Stimulated activated CD4-positive, alpha-beta T cell treated with anti-CD3 and anti-CD28 coated beads, Interleukin-12 subunit alpha, Interleukin-12 subunit beta, amount 100 ng/mL, for 24 hours (primary cell): Measurements from ENCODE around the gene LIN7B.
"Not testable (repeated sequence)": the region's sequence is repeated elsewhere in the genome, so short reads cannot be mapped to it uniquely, and the experiment has no call there.

Experiments
- DNase-seq, 2 experiments: peaks; one replicate each; pipeline ENCODE4 v3.0.0-alpha.2; 2020; ENCODE audit warnings: low read depth in 2 of 2

LIN7B gene

DNA sequence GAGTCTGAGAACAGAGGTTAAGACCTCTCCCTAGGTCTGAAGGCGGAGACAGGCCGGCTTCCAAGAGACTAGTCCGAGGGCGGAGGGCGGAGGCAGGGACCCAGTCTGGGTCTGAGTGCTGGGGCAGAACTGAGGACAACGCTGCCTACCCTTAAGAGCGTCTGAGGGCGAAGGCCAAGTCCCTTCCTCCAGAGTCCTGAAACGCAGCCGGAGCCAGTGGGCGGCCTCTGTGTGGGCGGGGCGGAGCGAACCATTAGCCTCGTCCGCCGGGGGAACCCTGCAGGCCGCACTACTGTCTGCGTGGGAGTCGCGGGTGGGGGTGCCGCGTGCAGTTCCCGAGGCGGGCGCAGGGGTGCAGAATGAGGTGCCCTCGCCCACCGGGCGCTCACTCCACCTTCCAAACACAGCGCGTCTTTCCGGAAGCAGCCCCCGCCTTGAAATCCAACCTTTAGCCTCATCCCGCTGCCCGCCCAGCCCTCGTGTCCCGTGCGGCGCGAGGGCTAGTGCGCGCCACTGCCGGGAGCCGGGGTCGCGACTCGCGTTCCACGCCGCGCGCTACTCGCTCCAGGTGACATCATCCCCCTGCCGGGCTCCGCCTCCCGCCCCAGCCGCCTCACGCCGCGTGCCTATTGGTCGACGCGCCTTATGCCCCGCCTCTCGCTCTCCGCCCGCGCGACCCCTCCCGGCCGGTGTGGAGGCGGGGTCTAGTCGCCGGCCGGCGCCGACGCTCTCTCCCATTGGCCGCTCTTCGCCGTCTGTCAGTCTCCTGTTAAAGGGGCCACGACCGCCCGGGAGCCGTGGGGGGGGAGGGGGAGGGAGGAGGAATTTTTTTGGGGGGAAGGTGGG lies 4.6 kb downstream of the LIN7B start, which contains the start of gene C19orf73:
TSS of gene C19orf73 (minus strand) at position 579 of the 846 bp plus-strand sequence. CDS start at position 458, 121 bp downstream.
- peak; percentile 91 for DNase-seq

DNA sequence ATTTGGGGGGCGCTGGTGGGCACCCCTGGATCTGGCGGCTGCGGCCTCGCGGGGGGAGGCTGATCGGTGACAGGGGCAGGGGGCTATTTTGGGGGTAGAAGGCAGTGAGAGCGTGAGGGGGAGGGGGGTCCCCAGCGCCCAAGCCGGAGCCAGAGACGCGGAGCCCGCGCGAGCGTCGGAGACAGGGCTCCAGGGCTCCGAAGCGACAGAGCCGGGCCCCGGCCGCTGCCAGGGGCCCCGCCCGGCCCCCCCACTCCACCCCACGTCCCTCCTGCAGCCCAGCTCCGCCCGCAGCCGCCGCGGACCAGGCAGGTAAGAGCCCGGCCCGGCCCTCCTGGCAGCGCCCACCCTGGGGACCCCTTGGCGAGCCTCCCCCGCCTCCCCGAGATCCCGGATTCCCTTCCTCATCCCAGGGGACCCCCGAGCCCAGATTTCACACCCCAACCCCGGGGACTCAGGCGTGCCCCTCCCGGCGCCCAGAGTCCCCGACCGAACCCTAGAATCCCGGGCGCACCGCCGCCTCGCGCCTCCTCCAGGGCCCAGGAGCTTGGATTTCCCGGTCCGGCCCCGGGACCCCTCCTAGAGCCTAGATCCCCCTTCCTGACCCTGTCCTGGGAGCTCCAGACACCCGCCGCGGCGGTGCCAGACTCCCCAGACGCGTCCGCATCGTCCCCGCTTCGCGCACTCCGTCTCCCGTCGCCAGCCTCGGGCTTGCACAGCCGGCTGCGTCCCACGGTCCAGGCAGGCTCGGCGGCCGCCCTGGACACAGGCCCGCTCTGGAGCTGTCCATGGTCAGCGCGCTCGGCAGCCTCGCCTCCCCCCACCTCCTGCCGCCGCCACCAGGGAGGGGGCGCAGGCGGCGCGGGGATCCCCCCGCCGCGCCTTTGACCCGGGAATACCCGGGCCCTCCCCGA lies 5.5 kb downstream of the LIN7B start, which contains the start of gene PPFIA3:
TSS of gene PPFIA3 (plus strand) at position 134 of the 914 bp plus-strand sequence. CDS start 8,330 bp downstream, outside the sequence.
- DNase-seq, result no peak

DNA sequence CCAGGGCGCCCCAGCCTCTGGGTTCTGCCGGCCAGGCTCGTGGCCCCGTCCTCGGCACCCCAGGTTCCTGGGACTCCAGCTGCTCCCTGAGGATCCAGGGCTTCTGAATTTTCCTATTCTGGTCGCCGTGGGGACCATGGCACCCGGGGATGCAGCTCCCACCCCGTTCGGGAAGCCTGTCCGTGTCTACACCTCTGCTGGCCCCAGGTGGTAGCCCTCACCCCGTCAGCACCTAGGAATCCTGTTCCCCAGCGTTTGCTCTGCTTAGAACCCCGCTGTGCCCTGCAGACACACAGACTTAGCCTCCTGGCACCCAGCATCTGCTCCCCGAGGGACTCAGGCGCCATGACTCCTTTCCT lies 6.1 kb downstream of the LIN7B start:
- no peak for DNase-seq

DNA sequence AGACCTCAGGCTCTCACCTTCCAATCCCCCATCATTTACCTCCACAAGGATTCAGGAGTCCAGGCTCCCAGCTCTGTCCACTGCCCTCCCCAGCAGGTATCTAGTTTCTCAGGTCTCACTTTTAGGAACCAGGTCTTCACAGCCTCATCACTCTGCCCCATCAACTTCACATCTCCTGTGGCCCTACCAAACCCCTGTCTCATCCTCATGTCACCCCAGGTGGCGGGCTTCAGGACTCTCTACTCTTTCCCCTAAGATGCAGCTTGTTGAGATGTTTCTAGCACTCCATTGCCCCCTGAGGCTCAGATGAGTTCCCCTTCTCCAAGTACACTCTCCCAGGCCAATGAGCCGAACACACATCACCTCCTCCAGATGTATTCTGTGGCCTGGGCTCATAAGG lies 6.7 kb downstream of the LIN7B start:
- no peak for DNase-seq

DNA sequence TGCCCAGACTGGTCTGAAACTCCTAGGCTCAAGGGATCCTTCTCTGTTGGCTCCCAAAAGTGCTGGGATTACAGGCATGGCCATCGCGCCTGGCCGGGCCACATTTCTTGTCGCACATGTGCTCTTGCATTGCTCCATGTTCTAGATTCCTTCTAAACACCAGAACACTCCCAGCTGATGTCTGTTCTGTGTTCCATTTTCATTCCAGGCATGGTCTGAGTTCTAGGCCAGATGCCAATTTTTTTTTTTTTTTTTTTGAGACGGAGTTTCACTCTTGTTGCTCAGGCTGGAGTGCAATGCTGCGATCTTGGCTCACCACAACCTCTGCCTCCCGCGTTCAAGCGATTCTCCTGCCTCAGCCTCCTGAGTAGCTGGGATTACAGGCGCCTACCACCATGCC lies 7.7 kb downstream of the LIN7B start:
- not testable (repeated sequence) for DNase-seq

DNA sequence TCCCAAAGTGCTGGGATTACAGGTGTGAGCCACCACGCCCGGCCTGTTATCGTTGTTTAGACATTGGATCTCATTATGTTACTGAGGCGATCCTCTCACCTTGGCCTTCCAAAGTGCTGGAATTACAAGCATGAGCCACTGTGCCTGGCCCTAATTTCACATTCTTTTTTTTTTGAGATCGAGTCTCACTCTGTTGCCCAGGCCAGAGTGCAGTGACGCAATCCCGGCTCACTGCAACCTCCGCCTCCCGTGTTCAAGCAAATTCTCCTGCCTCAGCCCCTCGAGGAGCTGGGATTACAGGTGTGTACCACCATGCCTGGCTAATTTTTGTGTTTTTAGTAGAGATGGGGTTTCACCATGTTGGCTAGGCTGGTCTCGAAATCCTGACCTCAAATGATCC lies 9.1 kb downstream of the LIN7B start:
- DNase-seq, result not testable (repeated sequence)

DNA sequence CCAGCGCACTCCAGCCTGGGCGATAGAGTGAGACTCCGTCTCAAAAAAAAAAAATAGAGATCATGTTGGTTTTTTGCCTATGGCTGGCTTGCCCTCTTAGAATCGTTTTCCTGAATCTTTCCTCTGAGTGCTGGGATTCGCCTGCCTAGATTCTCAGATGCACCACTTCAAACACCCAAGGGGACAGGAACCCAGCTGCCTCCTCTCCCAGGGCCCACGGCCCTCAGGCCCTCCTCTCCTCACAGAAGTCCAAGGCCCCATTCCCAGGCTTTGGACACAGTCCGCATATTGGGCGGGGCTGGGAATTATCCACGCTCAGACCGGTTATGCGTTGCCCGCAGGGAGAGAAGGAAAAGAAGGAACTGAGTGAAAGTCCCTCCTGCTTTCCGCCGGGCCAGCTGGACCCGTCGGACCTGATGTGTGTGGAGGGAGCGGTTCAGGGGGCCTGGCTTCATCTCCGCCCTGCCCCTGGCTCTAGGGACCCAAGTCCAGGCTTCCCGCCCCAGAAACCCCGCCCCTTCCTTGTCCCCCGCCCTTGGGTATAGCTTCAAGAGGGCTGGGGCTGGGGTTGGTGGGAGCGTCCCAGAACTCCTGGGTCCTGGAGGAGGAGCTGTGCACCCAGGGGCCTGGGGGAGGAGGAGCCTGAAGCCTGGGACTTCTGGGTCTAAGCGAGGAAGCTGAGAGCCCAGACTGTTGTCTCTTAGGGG lies 11.0 kb downstream of the LIN7B start:
- no peak for DNase-seq

DNA sequence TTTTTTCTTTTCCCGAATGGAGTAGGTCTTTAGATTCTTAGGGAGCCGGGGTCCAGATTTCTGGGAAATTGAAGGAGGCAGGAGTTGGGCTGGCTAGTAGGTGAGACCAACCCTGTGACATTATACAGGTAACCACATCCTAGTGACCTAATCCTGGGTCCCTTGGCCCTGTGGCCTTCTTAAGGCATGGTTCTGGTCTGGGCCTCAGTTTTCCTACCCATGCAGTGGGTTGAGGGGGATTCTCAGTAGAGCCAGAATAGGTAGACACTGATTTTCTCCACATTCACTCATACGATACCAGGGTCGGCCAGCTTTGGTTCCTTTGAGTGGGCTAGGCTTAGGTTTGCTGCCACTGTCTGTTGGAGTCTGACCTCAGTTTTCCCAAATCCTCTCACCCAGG lies 12.4 kb downstream of the LIN7B start:
- DNase-seq, result no peak

DNA sequence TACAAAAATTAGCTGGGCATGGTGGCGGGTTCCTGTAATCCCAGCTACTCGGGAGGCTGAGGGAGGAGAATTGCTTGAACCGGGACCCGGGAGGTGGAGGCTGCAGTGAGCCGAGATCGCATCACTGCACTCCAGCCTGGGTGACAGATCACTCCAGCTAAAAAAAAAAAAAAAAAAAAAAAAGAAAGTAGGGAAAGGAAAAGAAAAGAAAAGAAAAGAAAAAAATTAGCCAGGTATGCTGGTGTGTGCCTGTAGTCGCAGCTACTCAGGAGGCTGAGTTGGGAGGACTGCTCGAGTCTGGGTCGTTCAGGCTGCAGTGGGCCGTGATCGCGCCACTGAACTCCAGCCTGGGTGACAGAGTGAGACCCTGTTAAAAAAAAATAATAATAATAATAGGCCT lies 13.1 kb downstream of the LIN7B start:
- DNase-seq, result not testable (repeated sequence)

DNA sequence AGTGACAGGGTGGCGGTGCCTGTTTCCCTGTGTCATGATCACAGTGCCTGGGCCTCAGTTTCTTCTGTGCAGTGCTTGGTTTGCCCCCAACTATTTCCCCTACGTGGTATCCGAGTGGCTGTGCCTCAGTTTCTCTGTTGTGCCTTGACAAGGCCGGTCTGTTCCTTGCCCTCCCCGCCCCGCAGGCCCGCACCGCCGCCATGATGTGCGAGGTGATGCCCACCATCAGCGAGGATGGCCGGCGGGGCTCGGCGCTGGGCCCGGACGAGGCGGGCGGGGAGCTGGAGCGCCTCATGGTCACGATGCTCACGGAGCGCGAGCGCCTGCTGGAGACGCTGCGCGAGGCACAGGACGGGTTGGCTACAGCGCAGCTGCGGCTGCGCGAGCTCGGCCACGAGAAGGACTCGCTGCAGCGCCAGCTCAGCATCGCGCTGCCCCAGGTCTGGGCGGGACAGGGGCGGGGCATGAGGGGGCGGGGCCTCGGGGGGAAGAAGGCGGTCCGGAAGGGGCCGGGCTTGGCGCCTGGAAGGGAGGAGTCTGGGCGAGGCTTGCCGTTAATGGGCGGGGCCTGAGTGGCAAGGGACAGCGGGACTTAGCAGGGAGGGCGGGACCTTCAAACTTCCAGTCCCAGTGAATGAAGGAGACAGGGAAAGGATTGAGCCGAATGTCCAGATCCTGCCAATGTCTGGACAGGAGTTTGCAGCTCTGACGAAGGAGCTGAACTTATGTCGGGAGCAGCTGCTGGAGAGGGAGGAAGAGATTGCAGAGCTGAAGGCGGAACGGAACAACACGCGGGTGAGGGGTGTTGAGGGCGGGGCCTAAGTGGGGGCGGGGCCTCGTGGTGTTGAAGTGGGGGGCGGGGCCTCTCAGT lies 13.7 kb downstream of the LIN7B start:
- peak; percentile 88 to 92 for DNase-seq

DNA sequence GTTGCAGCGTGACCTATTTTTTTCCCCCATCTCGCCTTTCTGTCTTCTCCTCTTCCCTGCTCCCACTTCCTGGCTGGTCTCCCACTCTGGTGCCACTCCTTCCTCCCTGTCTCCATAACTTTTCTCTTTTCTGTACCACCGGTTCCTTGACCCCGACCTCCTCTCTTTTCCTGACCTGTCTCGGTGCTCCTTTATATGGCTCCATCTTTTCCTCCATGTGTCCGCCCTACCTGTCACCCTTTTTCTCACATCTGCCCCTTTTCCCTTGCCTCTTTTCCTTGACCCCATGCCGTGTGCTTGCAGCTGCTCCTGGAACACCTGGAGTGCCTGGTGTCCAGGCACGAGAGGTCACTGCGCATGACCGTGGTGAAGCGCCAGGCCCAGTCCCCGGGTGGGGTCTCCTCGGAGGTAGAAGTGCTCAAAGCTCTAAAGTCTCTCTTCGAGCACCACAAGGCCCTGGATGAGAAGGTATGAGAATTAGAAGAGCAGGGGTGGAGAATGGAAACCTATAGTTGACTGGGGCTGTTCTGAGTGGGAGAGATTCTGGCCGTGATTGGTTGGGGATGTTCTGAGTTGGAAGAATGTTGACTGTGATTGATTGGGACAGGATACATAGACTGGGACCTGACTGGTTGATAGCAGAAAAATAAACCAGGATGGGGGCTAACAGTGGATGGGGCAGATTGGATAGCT lies 14.5 kb downstream of the LIN7B start:
- DNase-seq, result no peak

DNA sequence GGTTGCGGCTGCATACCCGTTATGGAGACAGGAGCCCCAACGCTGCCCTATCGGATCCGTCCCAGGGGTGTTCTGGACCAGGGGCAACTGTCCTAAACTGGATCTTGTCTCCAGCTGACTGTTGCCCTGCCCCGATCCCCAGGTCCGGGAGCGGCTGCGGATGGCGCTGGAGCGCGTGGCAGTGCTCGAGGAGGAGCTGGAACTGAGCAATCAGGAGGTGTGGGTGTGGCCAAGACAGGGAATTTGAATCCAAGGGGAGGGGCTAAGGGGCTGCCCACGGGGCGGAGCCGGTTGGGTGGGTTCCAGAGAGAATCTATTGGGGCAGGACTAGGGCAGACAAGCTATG lies 15.0 kb downstream of the LIN7B start:
- DNase-seq, result no peak

DNA sequence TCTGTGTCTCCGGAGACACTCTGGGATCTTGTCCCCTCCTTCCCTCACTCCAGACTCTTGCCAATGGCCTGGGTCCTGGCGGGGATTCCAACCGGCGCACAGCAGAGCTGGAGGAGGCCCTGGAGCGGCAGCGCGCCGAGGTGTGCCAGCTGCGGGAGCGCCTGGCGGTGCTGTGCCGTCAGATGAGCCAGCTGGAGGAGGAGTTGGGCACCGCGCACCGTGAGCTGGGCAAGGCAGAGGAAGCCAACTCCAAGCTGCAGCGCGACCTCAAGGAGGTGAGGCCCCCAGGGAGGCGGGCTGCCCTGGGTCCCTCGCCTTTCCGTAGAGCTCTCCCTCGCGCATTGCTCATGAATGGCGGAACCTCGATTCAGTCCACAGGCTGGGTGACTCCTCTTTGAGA lies 16.2 kb downstream of the LIN7B start:
- DNase-seq, result no peak

DNA sequence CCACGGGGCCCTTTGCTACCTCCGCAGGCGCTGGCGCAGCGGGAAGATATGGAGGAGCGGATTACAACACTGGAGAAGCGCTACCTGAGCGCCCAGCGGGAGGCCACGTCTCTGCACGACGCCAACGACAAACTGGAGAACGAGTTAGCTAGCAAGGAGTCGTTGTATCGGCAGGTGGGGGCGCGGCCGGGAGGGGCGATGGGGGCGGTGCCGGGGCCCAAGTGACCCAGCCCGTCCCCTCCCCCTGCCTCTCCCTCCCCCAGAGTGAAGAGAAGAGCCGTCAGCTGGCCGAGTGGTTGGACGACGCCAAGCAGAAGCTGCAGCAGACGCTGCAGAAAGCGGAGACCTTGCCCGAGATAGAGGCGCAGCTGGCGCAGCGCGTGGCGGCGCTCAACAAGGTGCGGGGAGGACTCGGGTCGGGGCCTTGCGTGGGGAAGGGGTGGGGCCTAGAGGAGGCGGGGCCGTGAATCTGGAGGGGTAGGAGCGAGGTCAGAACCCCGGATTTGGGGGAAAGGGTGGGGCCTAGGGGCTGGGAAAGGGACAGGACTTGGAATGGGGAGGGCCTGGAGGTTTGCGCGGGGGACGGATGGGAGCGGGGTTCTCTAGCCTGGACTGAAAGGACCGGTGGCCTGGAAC lies 18.9 kb downstream of the LIN7B start:
- peak in 1 of 2 experiments; percentile 20 for DNase-seq

DNA sequence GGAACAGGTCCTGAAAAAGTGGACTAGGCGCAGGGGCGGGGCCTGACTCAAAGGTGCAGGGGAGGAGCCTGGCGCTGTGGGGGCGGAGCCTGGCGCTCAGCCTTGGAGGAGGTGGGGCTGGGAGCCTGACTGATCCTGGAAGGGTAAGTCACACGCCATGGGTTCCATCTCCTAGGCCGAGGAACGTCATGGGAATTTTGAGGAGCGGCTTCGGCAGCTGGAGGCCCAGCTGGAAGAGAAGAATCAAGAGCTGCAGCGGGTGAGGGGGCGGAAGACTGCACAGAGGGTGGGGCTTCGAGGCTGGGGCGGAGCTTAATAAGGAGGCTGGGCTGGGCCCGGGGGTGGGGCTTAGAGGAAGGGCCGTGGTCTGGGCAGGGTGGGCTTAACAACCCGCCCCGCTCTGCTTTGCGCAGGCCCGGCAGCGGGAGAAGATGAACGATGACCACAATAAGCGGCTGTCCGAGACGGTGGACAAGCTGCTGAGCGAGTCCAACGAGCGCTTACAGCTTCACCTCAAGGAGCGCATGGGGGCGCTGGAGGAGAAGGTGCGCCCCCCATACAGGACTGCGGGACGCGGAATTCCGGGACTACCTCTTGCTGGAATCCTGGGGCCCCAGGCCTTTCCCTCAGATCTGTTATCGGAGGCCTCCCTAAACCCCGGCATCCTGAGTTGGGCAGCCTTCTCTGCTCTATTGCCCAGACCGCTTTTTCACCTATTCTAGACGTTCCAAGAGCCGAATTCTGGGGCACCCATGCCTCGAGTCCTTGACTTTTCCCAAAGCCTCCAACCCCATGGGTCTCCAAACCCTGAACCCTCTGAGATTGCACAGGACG lies 19.7 kb downstream of the LIN7B start:
- peak in 1 of 2 experiments; percentile 56 for DNase-seq

DNA sequence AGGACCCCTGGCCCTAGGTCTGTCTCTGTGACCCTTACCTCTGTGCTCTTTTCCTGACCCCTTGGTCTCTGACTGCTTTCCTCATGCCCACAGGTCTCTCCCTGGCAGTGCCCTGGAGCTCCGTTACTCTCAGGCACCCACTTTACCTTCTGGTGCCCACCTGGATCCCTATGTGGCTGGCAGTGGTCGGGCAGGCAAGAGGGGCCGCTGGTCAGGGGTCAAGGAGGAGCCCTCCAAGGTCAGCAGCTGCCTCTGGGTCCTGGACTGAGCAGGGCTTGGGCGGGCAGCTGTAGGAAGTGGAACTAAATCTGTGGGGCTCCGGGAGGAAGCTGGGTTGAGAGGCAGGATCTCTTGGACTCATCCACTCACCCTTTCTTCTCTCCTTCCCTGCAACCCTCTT lies 21.5 kb downstream of the LIN7B start:
- DNase-seq, result no peak

DNA sequence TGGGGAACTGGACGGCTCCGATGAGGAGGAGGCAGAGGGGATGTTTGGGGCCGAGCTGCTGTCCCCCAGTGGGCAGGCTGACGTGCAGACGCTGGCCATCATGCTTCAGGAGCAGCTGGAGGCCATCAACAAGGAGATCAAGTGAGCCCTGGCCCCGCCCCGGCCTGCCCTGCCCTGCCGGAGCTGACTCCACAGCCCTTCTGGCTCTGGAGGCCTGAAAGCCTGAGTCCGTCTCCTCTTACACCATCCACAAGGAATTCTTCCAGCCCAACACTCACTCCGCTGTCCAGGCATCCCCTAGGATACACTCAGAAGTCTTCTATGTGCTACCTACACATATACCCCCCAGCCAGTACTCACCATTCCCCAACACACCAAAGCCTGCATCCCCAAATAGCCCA lies 22.6 kb downstream of the LIN7B start:
- no peak for DNase-seq

DNA sequence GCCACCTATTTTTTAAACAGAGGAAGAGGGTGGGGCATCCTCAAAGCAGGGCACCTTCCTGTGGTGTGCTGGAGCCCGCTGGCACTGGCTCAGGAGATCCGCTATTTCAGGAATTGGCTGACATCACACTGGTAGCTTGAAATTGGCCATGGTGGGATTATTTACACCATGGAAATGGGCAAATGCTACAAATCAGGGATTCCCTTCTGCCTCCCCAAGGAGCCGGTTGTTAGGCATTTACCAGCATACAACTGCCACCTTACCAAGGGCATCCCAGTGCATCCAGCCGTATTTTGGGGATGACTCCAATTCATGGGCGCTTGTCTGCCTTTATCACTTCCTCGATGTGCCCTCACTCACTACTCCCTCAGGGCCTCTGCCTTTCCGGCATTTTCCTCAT lies 26.8 kb downstream of the LIN7B start:
- DNase-seq, result no peak

DNA sequence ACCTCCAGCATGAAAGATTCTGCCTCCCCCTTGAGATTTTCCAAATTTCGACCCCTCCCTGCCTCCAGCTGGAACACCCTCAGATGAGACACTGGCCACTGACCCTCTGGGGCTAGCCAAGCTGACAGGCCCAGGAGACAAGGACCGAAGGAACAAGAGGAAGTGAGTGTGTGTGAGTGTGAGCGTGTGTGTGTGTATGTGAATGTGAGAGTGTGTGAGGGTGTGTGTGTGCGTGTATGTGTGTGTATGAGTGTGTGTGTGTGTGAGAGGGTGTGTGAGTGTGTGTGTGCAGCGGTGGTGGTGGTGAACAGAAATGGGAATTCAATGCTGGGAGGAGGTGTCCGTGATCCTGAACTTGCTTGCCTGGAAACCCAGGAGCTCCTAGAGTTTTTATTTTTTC lies 27.2 kb downstream of the LIN7B start:
- DNase-seq, result no peak
